CD14-positive monocyte (primary cell): ENCODE measurements around the gene PLAC1. TPM values are rescaled to one million over a fixed set of nuclear protein-coding genes. Genes with fewer than 3 reads are reported as not detected.

Experiments used
- DNase-seq, 3 donors: peaks; one replicate each; pipeline ENCODE4 v3.0.0-alpha.2; 2011 to 2022
- H2AFZ ChIP-seq: 2 replicates; pipeline ENCODE4 v1.6.0; 2012; ENCODE audit warnings: mild to moderate bottlenecking, low read depth, low read length, inconsistent platforms; ENCODE audit not compliant: insufficient read depth, poor library complexity, severe bottlenecking
- H3K27ac ChIP-seq, 2 donors: 1 replicate in 1 of 2; 2 replicates in 1 of 2; pipeline ENCODE4 v1.5.1; 2012 to 2013; ENCODE audit warnings: low read length in 2 of 2, control low read depth in 1 of 2, inconsistent platforms in 1 of 2, low read depth in 1 of 2, mild to moderate bottlenecking in 1 of 2
- H3K27me3 ChIP-seq, 2 donors: one replicate each; pipeline versions ENCODE4 v1.6.0 to v1.6.1; 2011 to 2013; ENCODE audit warnings: low read length in 2 of 2; ENCODE audit not compliant: control insufficient read depth in 2 of 2, insufficient read depth in 2 of 2
- H3K36me3 ChIP-seq, 2 donors: replicated peaks in 1 of 2; 1 replicate in 1 of 2; 2 replicates in 1 of 2; pipeline versions ENCODE4 v1.5.1 to v1.6.1; 2012 to 2013; ENCODE audit warnings: low read length in 2 of 2, control low read depth in 1 of 2, inconsistent platforms in 1 of 2, mild to moderate bottlenecking in 1 of 2; ENCODE audit not compliant: insufficient read depth in 2 of 2, control insufficient read depth in 1 of 2
- H3K4me1 ChIP-seq, 2 donors: 1 replicate in 1 of 2; 2 replicates in 1 of 2; pipeline versions ENCODE4 v1.5.1 to v1.6.1; 2012 to 2013; ENCODE audit warnings: low read length in 2 of 2, control low read depth in 1 of 2, inconsistent platforms in 1 of 2, mild to moderate bottlenecking in 1 of 2, moderate library complexity in 1 of 2; ENCODE audit not compliant: insufficient read depth in 2 of 2, control insufficient read depth in 1 of 2
- H3K4me2 ChIP-seq: replicated peaks from 2 replicates; pipeline ENCODE3; 2012; ENCODE audit warnings: low read length, moderate library complexity, mild to moderate bottlenecking; ENCODE audit not compliant: poor library complexity, severe bottlenecking; ENCODE audit errors: extremely low read depth
- H3K4me3 ChIP-seq, 3 experiments: fragments of 200-600 bp in 1 of 3; sonication (generic) in 1 of 3; replicated peaks in 1 of 3; 1 replicate in 2 of 3; 2 replicates in 1 of 3; pipeline ENCODE4 v1.5.1; 2011 to 2013; ENCODE audit warnings: low read length in 3 of 3, mild to moderate bottlenecking in 3 of 3, control low read depth in 2 of 3, low read depth in 2 of 3, inconsistent platforms in 1 of 3, moderate library complexity in 1 of 3
- H3K79me2 ChIP-seq: 2 replicates; pipeline ENCODE4 v1.6.0; 2012; ENCODE audit warnings: mild to moderate bottlenecking, control low read depth, inconsistent platforms, low read length, moderate library complexity; ENCODE audit not compliant: insufficient read depth
- H3K9ac ChIP-seq: 2 replicates; pipeline ENCODE4 v1.6.0; 2017; ENCODE audit warnings: low read length, mild to moderate bottlenecking; ENCODE audit not compliant: insufficient read depth, poor library complexity, severe bottlenecking
- H3K9me3 ChIP-seq, 2 donors: replicated peaks in 1 of 2; 1 replicate in 1 of 2; 2 replicates in 1 of 2; pipeline versions ENCODE4 v1.5.1 to v1.6.1; 2012 to 2013; ENCODE audit warnings: low read length in 2 of 2, control low read depth in 1 of 2; ENCODE audit not compliant: control insufficient read depth in 1 of 2, insufficient read depth in 1 of 2
- H4K20me1 ChIP-seq: 2 replicates; pipeline ENCODE4 v1.6.0; 2012; ENCODE audit warnings: mild to moderate bottlenecking, low read length, control low read depth, moderate library complexity; ENCODE audit not compliant: insufficient read depth
- H3K27ac Mint-ChIP-seq, 7 donors: one replicate each; pipeline ENCODE4 v1.8.0; 2020; ENCODE audit warnings: mild to moderate bottlenecking in 7 of 7, mixed read lengths in 7 of 7, moderate library complexity in 6 of 7, inconsistent platforms in 2 of 7
- H3K27me3 Mint-ChIP-seq, 3 donors: one replicate each; pipeline ENCODE4 v1.8.0; 2021 to 2022; ENCODE audit warnings: low read depth in 3 of 3, mild to moderate bottlenecking in 3 of 3, mixed read lengths in 3 of 3, moderate library complexity in 3 of 3, inconsistent platforms in 1 of 3
- H3K36me3 Mint-ChIP-seq, 2 donors: one replicate each; pipeline ENCODE4 v1.8.0; 2020; ENCODE audit warnings: mixed read lengths in 2 of 2, inconsistent platforms in 1 of 2, mild to moderate bottlenecking in 1 of 2
- H3K4me1 Mint-ChIP-seq: one replicate; pipeline ENCODE4 v1.8.0; 2020; ENCODE audit warnings: mild to moderate bottlenecking, mixed read lengths
- H3K4me3 Mint-ChIP-seq, 2 donors: one replicate each; pipeline ENCODE4 v1.8.0; 2020; ENCODE audit warnings: mild to moderate bottlenecking in 2 of 2, mixed read lengths in 2 of 2, moderate library complexity in 1 of 2
- H3K9me3 Mint-ChIP-seq, 7 donors: one replicate each; pipeline ENCODE4 v1.8.0; 2020 to 2022; ENCODE audit warnings: mixed read lengths in 7 of 7, mild to moderate bottlenecking in 6 of 7, moderate library complexity in 6 of 7, inconsistent platforms in 2 of 7
- WGBS: methylation state at CpG from one replicate; pipeline ENCODE4 v1.1.5; 2013; ENCODE audit warnings: missing lambda C conversion rate; ENCODE audit not compliant: insufficient coverage; 5-methylcytosine and 5-hydroxymethylcytosine counted together
- intact Hi-C, 2 donors: fragments of 100-400 bp; cut with micrococcal nuclease; formaldehyde crosslinking; loops; one replicate each; pipeline versions ENCODE4 v1.15.0 to v1.15.1; 2023
- polyA plus RNA-seq, 3 donors: library from polyadenylated mRNA; depleted of rRNA in 1 of 3; unstranded in 2 of 3; stranded (reverse) in 1 of 3; fragments of 300-500 nt in 2 of 3; fragments of >200 nt in 1 of 3; fragmentation: Illumina TruSeq in 2 of 3; gene quantifications; 1 replicate in 2 of 3; 2 replicates in 1 of 3; pipeline ENCODE4 v1.2.3, GENCODE V29; 2012 to 2021
- TF ChIP-seq, protein P1 (sequence below): fragments of 200-600 bp; IDR thresholded peaks from one replicate; pipeline ENCODE4 v1.8.0; 2022; ENCODE audit warnings: antibody characterized with exemption, mild to moderate bottlenecking

Gene PLAC1
- polyA plus RNA-seq, 3 donors = not detected

DNA sequence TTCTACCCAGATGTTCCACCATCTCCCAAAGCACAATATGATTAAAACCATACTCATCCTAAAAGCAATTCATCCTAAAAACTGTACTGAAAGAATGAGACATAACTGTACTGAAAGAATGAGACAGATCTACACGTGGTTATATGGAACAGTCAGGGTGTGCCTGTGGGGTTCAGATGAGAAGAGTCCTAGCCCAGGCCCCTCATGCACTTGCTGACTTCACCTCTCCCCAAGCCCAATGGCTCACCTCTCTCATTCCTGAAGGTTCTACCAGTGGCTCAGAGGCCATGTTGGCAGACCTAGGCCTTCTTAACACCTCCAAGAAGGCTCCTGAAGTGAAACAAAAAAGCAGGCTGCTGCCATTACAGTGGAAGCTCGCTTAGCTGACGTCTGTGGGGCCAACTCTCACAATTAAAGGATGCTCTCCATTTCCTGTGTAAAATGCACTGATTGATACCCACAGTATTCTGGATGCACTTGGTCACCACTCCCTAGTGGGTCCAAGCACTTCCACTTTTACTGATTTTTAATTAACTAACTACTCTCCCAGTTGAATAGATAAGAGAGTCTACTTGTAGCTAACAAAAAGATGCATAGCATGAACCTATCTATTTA, 3.8 kb downstream of the PLAC1 start:
- Histone ChIP-seq H3K79me2 (no peaks in the 10 kb centered on the region), H3K4me1 (no peaks in the 10 kb centered on the region), H3K9me3 (no peaks in the 10 kb centered on the region), H3K4me2 (no peak overlapping the region), H3K36me3 (no peaks in the 10 kb centered on the region), H3K27me3 (peaks cover 0 to 2% of the 10 kb centered on the region in 2 donors), H3K4me3 (no peak overlapping the region), H2AFZ (no peak overlapping the region), H3K27ac (no peak overlapping the region), H4K20me1 (no peaks in the 10 kb centered on the region), H3K9ac (no peak overlapping the region)
- Mint-ChIP-seq H3K4me3 (no peak overlapping the region), H3K27me3 (peaks cover 2 to 3% (median 2%) of the 10 kb centered on the region in 3 donors), H3K4me1 (peaks cover 3% of the 10 kb centered on the region), H3K36me3 (no peaks in the 10 kb centered on the region), H3K27ac (no peak overlapping the region), H3K9me3 (peaks cover 0 to 4% (median 0%) of the 10 kb centered on the region in 7 donors)
- no peak for DNase-seq
- WGBS = 88% methylated on average over 2 of the region's 3 CpGs
- TF ChIP-seq, protein P1, sequence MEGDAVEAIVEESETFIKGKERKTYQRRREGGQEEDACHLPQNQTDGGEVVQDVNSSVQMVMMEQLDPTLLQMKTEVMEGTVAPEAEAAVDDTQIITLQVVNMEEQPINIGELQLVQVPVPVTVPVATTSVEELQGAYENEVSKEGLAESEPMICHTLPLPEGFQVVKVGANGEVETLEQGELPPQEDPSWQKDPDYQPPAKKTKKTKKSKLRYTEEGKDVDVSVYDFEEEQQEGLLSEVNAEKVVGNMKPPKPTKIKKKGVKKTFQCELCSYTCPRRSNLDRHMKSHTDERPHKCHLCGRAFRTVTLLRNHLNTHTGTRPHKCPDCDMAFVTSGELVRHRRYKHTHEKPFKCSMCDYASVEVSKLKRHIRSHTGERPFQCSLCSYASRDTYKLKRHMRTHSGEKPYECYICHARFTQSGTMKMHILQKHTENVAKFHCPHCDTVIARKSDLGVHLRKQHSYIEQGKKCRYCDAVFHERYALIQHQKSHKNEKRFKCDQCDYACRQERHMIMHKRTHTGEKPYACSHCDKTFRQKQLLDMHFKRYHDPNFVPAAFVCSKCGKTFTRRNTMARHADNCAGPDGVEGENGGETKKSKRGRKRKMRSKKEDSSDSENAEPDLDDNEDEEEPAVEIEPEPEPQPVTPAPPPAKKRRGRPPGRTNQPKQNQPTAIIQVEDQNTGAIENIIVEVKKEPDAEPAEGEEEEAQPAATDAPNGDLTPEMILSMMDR = no peak
- intact Hi-C loops = no loop called here

DNA sequence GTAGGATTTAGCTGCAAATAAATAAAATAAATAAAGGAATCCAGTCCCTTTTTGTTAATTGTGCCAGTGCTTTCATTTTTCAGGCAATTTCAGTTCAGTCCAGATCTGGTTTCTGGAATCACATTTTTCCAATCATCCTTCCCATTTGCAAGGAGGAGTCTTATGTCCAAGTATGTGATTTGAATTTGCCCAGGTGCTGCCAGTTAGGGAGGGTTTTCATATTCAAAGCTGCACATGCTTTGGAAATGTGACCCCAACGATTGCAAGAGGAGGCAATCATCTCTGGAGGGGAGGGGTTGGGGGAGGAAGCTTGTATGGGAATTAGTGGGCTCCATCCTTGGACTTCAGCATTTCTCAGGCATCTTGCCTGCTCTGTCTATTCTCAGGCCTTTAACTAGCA, 4.4 kb downstream of the PLAC1 start:
- WGBS = 100% methylated on average over 1 of the region's 1 CpG
- H4K20me1 ChIP-seq = no peaks in the 10 kb centered on the region
- TF ChIP-seq, protein P1 = no peak
- H3K27ac ChIP-seq = no peak overlapping the region
- intact Hi-C loops = no loop called here
- no peak overlapping the region for H2AFZ ChIP-seq
- H3K36me3 ChIP-seq = no peaks in the 10 kb centered on the region
- H3K4me3 ChIP-seq = no peak overlapping the region
- Mint-ChIP-seq H3K27ac (no peak overlapping the region), H3K4me1 (peaks cover 3% of the 10 kb centered on the region), H3K27me3 (peaks cover 2 to 3% (median 2%) of the 10 kb centered on the region in 3 donors), H3K9me3 (peaks cover 0 to 4% (median 0%) of the 10 kb centered on the region in 7 donors), H3K36me3 (no peaks in the 10 kb centered on the region), H3K4me3 (no peak overlapping the region)
- H3K9me3 ChIP-seq = no peaks in the 10 kb centered on the region
- H3K27me3 ChIP-seq = peaks cover 0 to 2% of the 10 kb centered on the region in 2 donors
- H3K9ac ChIP-seq = no peak overlapping the region
- no peaks in the 10 kb centered on the region for H3K79me2 ChIP-seq
- no peaks in the 10 kb centered on the region for H3K4me1 ChIP-seq
- DNase-seq = no peak
- no peak overlapping the region for H3K4me2 ChIP-seq
